HG02678 (cell line): Measurements from ENCODE around the gene MEF2B.
A peak's percentile ranks its signal among the peaks of the same experiment; 100 is the strongest.

Source experiments
- ATAC-seq: cut with Tn5 transposase; IDR thresholded peaks from one replicate; pipeline ENCODE4 v1.9.1; 2021; ENCODE audit warnings: mild to moderate bottlenecking, moderate library complexity; ENCODE audit not compliant: unreplicated experiment

The MEF2B gene

DNA sequence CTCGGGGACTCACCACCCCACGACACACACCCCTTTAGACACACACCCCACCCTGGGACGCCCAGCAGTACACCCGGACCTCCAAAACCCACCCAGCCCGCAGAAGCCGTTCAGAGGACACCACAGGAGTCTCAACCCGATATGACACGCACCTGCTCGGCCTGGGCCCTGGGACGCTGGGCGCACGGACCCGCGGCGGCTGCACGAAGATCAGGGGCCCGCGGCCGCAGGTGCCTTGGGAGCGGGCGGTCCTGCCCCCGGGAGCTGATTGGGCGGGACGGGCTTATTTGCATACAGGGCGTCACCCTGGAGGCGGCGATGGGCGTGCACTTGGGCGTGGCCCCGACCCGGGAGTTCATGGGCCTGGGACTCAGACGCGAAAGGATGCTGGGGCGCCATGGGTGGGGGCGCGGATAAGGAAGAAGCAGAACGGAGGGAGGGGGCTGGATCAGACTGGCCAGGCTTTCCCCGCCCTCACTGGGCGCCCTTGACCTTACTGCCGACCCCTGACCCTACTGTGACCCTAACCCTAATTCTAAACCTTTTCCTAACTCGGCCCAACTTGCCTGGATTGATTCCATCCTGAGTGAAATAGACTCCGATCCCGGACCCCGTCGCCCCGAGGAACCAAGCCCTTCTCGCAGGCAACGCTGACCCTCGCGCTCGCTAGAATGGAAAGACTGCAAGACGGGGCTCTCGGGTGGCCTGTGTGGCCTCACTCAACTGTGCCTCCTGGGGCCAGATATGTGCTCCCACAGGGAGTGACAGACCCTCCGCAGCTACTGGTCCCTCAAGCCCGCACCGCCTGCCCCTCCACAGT, at the start of gene MEF2B:
Gene MEF2B, minus strand, starts transcription at position 211 of the 820 bp plus-strand sequence. CDS start 19,528 bp downstream, outside the sequence.
- ATAC-seq, result peak; percentile 93

DNA sequence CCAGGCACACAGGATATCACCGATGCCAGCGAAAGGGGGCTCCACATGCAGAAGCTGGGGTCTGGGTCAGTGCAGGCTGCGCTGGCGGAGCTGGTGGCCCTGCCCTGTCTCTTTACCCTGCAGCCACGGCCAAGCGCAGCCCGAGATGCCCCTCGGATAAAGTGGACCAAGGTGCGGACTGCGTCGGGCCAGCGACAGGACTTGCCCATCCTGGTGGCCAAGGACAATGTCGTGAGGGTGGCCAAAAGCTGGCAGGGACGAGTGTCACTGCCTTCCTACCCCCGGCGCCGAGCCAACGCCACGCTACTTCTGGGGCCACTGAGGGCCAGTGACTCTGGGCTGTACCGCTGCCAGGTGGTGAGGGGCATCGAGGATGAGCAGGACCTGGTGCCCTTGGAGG, 48.8 kb upstream of the MEF2B start:
- no peak for ATAC-seq

DNA sequence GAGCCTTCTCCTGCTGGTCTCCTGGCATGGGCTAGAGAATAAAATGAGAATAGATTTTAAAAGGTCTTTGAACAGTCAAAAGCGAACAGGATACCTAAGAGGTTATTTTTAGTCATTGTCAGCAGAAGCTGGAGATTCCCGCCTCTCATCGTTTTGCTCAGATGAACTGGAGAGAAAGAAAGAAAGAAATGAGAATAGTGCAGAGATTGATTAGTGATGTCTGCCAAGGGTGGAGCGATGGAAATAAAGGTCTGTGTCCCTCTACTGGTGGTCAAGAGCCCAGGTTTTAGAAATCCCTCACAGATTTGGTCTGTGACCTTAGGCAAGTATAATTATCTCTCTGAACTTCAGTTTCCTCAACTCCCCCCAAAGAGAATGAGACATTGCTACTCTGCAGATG, 47.0 kb upstream of the MEF2B start:
- ATAC-seq, result no peak

DNA sequence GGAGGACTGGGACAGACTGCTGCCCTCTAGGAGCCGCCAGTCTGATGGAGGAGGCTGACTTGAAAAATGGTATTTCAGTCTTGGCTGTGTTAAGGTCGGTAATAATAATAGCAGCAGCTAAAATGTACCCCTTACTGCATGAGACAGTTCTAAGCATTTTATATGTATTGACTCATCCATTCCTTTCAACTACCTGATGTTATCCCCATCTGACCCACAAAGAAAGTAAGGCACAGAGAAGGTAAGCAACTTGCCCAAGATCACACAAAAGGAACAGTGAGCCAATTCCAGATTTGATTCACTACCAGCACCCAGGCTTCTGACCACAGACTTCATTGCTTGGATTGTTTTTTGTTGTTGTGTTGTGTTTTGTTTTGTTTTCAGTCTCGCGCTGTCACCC, 45.7 kb upstream of the MEF2B start:
- no peak for ATAC-seq

DNA sequence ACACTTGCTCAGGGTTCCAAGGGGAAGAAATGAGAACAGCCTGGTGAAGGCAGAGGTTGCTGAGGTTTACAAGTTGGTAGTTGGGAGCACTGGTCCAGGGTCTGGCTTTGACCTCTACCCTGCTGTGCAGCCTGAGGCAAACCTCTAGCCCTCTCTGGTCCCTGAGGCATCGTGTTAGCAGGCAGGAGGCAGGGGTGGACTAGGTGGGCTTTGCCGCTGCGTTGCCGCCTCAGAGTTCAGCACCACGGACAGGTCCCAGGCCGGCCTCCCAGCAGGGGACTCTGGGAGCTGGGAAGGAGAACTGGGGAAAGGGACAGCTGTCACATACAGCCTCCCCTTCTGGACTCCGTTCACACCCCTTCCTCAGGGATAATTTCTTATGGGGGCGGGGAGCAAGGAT, 44.8 kb upstream of the MEF2B start:
- no peak for ATAC-seq

DNA sequence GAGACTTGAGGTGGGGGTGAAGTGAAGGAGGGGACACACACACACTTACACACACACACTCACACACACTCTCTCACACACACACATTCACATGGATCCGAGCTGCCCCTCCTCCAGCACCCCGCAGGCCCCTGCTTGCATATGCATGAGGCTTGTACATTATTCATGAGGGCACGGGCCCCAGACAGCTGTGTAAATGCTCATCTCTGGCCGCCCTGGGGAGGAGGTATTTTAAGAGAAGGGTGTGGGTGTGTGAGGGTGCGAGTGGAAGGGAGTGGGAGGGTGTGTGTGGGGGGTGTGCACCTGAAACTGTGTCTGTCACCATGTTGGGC, 44.1 kb upstream of the MEF2B start:
- no peak for ATAC-seq

DNA sequence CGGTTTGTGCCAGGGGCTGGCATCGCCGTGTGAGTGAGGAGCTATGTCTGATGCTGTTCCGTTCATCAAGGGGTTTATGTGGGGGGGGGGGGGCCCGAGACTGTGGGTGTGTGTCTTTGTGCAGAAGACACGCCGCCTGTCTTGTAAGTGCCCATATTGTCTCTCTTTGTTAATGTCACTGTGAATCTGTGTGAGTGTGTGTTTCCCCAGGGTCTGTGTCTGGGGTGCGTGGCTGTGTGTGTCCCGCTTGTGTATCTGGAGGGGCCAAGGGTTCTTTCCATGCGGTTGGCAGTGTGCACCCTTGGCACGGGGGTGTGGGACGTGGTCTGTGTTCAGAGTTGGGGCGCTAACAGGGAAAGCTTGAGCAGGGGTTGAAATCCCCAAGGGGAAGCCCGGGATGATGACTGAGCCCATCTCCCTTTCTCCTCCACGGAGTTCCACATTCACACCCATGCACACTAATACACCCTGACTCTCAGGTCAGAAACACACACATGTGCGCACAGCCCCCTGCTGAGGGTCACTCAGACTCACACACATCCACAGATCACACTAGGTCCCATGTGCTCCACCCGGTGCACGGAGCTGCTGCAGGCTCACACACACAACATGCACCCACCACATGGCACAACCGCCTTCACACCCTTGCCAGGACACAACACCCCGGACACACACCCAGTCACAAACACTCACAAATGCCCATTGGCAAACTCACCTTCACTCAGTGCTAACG, 43.5 kb upstream of the MEF2B start:
- no peak for ATAC-seq

DNA sequence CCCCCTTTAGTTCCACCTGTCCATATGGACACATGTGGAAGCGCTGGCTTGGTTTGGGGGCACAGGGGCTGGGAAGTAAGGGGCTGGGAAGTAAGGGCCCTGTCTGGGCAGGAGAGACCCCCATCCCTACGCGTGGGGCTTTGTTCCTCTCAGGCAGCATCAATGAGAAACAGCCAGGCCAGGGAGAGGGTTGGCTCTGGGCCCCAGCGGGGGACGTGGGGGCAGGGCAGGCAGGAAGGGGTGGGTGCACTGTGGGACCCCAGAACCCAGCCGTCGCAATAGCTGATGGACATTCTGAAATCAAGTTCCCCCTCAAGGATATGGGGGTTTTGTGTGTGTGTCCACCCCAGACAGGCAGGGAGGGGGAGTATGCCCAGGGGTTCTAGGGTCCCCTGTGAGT, 42.9 kb upstream of the MEF2B start:
- no peak for ATAC-seq

DNA sequence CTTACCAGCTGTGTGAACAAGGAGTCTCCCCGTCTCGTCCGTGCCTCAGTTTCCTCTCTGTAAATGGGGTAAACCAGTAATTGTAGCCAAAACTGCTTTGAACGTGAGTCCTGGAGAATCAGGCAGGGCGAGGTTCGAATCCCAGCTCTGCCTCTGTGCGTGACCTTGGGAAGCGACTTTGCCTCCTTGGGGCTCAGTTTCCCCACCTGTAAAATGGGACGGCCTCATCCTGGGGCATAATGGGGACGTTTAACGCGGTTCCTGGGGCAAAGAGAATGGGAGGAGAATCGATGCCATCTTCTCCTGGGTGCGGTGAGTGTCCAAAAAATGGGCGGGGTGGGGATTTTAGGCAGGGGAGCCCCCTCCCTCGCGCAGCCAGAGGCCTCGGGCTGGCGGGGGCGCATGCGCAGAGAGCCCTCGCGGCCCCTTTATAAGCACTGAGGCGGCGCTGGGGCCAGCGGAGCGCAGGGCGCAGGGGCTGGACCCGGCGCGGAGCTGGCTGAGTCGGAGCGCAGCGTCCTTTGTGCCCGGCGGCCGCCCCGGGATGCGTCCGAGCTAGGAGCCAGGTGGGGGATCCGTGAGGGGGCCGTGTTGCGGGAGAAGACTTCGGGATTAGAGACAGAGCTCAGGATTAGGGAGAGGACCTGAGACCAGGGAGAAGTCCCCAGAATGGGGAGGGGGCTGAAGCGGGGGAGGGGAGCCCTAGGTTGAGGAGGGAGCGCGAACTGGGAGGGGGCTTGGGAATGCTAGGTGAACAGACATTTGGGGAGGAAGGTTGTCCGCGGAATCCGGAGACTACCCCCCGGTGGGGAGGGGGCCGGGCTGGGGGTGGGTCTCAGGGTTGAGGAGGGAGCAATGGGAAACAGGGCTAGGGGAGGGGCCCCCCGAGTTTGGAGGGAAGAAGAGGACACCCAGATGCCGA, 41.7 kb upstream of the MEF2B start, which contains the start of gene NCAN:
Gene NCAN, plus strand, starts transcription at position 460 of the 922 bp plus-strand sequence. CDS start 4,996 bp downstream, outside the sequence.
- ATAC-seq, result no peak

DNA sequence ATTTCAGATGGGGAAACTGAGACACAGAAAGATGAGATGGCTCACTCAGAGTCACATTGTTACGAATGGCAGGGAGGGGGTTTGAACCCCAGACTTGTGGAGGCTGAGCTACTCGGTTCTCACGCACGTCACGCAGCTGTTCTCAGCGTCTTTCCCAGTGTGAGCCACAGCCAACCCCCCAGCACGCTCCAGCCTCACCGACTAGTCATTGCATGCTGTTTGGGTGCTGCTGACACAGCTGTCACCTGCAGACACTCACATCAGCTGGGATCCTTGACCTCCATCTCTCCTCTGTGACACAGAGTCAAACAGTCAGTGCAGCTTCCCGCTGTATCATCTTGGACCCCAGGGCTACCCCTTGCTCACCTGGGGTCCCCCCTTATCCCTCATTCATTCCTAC, 39.3 kb upstream of the MEF2B start:
- ATAC-seq, result no peak

DNA sequence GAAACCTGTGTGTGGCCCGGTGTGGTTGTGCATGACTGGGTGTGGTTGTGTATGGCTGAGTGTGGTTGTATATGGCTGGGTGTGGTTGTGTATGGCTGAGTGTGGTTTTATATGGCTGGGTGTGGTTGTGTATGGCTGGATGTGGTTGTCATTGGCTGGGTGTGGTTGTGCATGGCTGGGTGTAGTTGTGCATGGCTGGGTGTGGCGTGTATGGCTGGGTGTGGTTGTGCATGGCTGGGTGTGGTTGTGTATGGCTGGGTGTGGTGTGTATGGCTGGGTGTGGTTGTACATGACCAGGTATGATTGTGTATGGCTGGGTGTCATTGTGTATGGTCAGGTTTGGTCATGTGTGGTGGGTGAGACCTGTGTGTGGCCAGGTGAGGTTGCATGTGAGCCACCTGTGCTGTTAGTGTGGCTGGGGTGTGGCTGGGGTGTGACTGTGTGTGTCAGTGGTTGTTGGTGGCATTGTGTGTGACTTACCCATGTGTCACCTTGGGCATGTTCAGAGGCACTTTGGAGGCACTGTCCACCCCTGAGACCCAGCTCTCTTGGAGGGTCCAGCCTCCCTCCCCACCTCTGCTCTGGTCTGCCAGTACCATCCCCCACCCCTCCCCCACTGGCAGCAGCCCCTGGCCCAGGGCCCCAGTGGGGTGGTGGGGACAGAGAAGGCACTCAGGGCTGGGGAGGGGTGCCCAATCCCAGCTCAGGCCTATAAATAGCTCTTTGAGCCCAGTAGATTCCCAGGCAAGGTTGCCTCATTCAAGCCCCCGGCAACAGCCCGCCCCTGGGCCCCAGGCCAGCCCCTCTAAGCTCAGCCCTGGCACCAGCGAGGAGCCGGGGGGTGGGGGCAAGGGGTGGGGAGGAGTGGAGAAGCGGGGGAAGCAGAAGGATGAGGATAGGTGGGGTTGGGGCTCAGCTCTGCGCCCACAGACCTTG, 37.8 kb upstream of the MEF2B start:
- ATAC-seq, result no peak

DNA sequence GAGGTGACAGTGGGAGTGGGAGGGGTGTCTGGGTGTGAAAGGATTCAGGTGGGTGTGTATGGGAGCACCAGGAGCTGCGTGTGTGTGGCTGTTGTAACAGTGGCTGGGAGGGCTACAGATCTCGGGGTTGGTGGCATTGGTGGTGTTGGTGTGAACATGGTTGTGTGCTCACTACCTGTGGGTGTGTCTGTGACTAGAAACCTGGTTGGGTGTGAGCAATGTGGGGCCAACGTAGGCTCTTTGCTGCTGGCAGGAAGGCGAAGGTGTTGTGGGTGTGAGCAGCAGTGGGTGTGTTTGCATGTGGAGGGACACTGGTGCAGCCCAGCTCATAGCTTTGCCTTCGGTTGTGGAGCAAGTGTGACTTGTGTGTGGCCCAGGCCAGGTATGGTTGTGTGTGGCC, 36.9 kb upstream of the MEF2B start:
- no peak for ATAC-seq

DNA sequence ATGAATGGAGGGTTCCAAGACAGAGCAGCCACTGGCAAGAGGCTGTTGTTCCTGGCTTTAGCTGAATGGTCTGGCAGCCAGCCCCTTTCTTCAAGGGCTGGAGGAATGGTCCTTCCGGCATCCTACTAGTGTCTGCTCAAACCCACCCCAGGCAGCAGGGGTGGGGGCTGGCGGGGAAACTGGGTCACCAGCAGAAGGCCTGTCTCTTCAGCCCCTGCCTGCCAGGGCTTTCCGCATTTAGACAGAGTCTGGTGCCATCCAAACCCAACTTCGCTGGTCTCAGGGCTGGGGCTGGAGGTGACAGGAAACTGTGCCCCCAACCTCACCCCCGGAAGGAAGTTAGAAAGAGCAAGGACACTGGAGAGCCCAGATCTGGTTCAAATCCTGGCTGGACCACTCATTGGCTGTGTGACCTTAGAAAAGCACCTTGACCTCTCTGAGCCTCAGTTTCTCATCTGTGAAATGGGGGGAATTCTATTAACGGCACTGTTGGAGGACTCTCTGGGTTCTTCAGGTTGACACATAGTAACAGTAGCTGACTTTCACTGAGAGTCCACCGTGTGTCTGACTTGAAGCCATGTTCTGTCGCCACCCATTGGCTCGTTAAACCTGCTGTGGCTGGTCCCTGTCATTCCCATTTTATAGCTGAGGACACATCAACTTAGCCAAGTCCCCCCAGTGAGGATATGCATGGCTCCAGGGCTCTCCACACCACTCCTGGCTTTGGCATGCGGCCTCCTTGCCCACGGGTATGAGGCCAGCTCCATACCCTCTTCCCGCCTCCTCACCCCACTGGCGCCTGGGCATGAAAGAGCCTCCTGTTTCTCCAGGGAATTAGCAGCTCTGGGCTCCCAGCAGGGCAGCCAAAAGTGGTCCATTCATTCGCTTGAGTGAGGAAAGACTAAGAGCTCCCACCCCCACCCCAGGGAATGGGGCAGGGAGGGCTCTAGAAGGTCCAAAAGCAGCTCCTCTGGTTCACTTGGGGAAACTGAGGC, 35.6 kb upstream of the MEF2B start:
- ATAC-seq, result no peak

DNA sequence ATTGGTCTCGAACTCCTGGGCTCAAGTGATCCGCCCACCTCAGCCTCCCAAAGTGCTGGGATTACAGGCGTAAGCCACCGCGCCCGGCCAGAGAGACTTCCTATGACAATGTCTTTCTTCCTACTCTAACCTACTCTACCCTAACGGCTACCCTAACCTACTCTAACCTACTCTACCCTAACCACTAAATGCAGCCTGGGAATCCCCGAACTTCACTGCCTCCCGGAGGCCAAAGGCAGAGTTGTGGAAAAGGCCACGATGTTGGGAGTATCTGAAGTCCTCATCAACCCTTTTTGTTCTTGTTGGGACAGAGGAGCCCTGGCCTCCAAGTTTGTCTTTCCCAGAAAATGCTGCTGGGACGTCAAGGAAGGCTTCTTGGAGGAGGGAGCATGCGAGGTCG, 34.1 kb upstream of the MEF2B start:
- ATAC-seq, result no peak

DNA sequence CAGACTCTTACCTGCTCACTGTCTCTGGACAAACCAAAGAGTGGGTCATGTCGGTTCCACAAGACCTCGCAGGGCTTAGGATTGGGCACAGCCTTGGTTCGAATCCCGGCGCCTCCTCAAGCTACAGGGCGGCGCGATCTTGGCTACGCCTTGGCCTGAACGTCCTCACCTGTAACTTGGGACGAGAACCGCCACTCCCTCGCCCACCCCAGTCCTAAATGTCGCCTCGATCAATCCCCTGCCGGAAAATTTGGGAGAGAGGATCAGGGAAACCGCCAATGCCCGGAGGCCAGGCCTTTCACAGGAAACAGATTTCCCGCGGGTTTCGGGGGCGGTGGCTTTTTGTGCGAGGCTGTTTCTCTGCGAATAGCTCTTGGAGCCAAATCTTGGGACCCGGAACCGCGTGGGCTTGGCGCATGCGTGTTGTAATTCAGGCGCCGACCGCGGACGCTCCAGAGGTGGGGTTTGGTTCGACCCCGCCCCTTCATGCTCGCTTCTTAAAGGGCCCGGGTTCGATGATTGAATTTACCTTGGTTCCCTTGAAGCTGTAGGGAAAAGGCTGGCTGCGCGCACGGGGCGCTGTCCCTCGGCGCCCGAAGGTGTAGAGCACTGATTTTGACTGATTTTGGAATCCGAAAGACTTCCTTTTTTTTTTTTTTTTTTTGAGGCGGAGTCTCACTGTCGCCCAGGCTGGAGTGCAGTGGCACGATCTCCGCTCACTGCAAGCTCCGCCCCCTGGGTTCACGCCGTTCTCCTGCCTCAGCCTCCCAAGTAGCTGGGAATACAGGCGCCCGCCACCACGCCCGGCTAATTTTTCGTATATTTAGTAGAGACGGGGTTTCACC, 33.2 kb upstream of the MEF2B start, which contains the start of gene NR2C2AP:
Gene NR2C2AP, minus strand, starts transcription at position 403 of the 845 bp plus-strand sequence. Its CDS starts 354 bp downstream, at position 49.
- ATAC-seq, result peak; percentile 84

DNA sequence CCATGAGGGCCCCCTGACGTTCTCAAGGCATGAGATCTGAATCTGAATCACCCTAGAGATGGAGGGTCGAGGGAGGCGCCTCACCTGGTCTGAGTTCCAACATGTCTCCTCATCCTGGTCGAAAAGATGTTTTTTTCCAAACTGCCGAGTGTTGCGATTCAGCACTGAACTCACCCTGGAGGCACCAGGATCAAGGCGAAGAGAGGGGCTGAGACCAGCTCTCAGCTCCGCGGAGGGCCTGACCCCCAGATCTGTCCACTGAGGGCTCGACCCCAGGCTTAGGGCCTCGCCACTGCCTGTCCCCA, 32.6 kb upstream of the MEF2B start:
- no peak for ATAC-seq

DNA sequence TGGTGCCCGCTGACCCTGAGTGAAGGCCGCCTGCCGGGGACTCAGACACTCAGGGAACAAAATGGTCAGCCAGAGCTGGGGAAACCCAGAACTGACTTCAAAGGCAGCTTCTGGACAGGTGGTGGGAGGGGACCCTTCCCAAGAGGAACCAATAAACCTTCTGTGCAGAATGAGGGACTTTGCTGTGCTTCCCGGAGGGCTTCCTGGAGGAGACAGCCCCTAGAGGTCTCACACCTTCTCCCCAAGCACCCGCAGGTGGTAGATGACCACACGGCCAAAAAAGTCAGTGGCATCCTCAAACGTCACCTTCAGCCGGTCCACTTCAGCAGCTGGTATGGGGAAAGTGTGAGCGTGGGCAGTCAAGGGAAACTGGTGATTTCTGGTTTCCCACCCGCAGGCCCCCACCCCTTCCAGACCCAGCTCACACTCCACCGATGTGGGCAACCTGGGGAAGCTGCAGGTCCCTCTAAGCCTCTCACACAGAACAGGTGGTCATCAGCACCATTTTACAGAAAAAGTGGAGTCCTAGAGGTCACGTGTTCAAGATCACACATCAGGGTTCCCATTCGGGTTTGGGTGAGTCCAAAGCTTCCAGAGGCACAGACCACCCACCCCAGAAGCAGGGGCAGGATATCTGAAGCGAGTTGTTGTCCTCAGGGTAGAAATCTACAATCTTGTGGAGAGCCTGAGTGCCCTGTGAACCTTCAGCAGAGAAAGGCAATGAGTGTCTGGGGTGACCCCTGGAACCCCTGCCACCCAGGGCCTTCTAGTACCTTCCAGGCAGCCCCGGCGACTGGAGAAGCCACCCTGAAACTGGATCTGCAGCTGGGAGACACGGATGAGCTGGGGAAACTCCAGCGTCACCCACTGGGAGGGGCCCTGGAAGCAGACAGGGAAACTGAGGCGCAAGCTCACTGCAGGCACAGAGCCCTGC, 31.9 kb upstream of the MEF2B start:
- no peak for ATAC-seq
